Ishikawa (cell line): Measurements from ENCODE around the gene IFIT1B.

Experiments
- MAX ChIP-seq: IDR thresholded peaks from 2 replicates; pipeline ENCODE4 v1.6.1; 2012
- RAD21 ChIP-seq: IDR thresholded peaks from 2 replicates; pipeline ENCODE4 v1.6.1; 2012; ENCODE audit warnings: low read depth
- TEAD4 ChIP-seq: IDR thresholded peaks from 2 replicates; pipeline ENCODE4 v1.6.1; 2012

DNA sequence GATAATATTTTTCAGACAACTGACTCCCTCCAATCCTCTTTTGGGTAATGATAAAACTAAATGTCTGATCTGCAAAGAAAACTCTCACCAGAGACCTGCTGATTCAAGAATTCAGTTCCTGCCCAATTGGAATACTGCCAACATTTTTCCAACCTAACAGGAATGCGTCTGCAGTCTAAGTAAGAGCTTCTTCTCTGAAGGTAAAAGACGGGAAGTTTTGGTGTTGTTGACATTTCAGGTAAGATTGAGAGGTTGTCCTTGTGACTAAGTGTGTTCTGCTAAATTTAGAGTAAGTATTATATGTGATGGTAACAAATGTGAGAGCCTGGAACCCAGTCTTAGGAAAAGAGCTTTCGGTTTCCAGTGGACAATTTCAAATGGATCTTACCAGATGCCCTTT lies 54.1 kb downstream of the IFIT1B start:
- peak; percentile 41; the same call in 1 of the 2 replicates for TF ChIP-seq MAX
- TF ChIP-seq TEAD4: peak; percentile 93
- TF ChIP-seq RAD21: peak; percentile 9; the same call in 1 of the 2 replicates
